Thymus (tissue), 11 donors: Measurements from ENCODE around the gene ABCB6. TPM values are rescaled to one million over a fixed set of nuclear protein-coding genes. Genes with fewer than 3 reads are reported as not detected.
A peak's percentile ranks its signal among the peaks of the same experiment; 100 is the strongest.

ENCODE experiments used
- DNase-seq, 9 donors: peaks; one replicate each; pipeline ENCODE4 v3.0.0-alpha.2; 2013; ENCODE audit warnings: low spot score in 9 of 9, low read depth in 6 of 9, missing footprints in 1 of 9
- H3K27ac ChIP-seq, 2 donors: one replicate each; pipeline ENCODE4 v1.5.1; 2013; ENCODE audit warnings: control low read depth in 1 of 2, low read depth in 1 of 2, low read length in 1 of 2, mild to moderate bottlenecking in 1 of 2, moderate library complexity in 1 of 2
- H3K27me3 ChIP-seq, 2 donors: one replicate each; pipeline ENCODE4 v1.5.1; 2013; ENCODE audit warnings: low read length in 1 of 2; ENCODE audit not compliant: control insufficient read depth in 2 of 2, insufficient read depth in 1 of 2
- H3K36me3 ChIP-seq, 2 donors: one replicate each; pipeline ENCODE4 v1.5.1; 2013; ENCODE audit warnings: low read length in 1 of 2, mild to moderate bottlenecking in 1 of 2, moderate library complexity in 1 of 2; ENCODE audit not compliant: control insufficient read depth in 2 of 2, insufficient read depth in 2 of 2
- H3K4me1 ChIP-seq, 2 donors: one replicate each; pipeline ENCODE4 v1.5.1; 2013; ENCODE audit warnings: low read length in 2 of 2; ENCODE audit not compliant: control insufficient read depth in 2 of 2, insufficient read depth in 2 of 2
- H3K4me3 ChIP-seq, 2 donors: one replicate each; pipeline ENCODE4 v1.5.1; 2013; ENCODE audit warnings: low read length in 2 of 2, control low read depth in 1 of 2, mild to moderate bottlenecking in 1 of 2
- H3K9me3 ChIP-seq, 2 donors: one replicate each; pipeline ENCODE4 v1.5.1; 2013; ENCODE audit warnings: low read length in 1 of 2, mild to moderate bottlenecking in 1 of 2; ENCODE audit not compliant: control insufficient read depth in 2 of 2, insufficient read depth in 1 of 2
- WGBS: extraction: QIAGEN DNeasy Blood & Tissue Kit; methylation state at CpG from one replicate; pipeline ENCODE4 v1.1.7; 2013; 5-methylcytosine and 5-hydroxymethylcytosine counted together
- polyA plus RNA-seq: library from polyadenylated mRNA; stranded (reverse); fragments of 200-250 nt; gene quantifications from one replicate; pipeline ENCODE4 v1.2.3, GENCODE V29; 2013
- total RNA-seq: library from RNA; stranded (reverse); fragments of 120-200 nt; gene quantifications from one replicate; pipeline ENCODE4 v1.2.4, GENCODE V29; 2013
- donor health status: healthy.

Gene ABCB6
- total and polyA plus RNA-seq, 2 donors, result 8.2 to 29.3 TPM

DNA sequence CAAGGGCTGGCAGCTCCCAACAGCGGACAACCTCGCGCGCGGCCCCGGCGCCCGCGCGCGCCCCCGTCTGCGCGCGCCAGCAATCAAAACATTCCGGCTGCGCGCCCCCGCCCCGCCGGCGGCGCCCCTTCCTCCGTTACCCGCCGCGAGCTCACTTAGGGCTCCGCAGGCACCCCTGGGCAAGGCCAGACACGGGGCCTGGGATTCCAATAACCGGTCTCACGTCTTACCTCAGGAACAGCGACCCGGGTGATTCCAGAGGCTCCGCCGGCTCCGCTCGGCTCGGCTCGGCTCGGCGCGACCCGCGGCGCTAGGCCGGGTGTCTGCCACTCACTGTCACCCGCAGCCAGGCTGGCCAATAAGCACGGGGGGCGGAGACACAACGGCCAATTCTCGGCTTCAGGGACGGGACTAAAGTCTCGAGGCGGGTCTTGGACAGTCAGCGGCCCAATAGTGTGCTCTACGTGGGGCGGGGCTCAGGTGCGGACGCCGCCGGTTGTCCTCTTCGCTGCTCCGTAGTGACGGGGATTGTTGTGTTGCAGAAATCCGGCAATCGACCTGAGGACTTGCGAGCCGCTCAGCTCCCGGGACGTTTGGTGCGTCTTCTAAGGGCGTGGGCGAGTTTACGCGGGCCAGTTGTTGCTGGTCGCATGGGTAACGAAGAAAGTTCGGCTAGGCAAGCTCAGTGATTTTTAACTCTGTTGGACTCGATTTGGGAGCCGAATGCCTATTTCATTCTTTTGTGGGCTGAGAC is 10.7 kb upstream of the ABCB6 start, which contains the start of the genes ANKZF1 and ATG9A:
TSS of gene ANKZF1 (plus strand) at position 502 of the 754 bp plus-strand sequence. CDS start 452 bp downstream, outside the sequence.
TSS of gene ATG9A (minus strand) at position 332 of the 754 bp plus-strand sequence. CDS start 1,612 bp downstream, outside the sequence.
- peak within 1 kb of the TSS; percentile 70 to 99 for H3K4me3 ChIP-seq
- peaks cover 16 to 23% of the 10 kb centered on the region in 2 donors for H3K4me1 ChIP-seq
- H3K27ac ChIP-seq, result peak within 1 kb of the TSS; percentile 89 to 99
- H3K27me3 ChIP-seq, result no peaks in the 10 kb centered on the region
- under 1% methylated on average over 80 of the region's 80 CpGs for WGBS
- DNase-seq, result peak; percentile 85 to 99 (median 97)
- peaks cover 55 to 56% of the 10 kb centered on the region in 2 donors for H3K36me3 ChIP-seq
- H3K9me3 ChIP-seq, result no peaks in the 10 kb centered on the region

DNA sequence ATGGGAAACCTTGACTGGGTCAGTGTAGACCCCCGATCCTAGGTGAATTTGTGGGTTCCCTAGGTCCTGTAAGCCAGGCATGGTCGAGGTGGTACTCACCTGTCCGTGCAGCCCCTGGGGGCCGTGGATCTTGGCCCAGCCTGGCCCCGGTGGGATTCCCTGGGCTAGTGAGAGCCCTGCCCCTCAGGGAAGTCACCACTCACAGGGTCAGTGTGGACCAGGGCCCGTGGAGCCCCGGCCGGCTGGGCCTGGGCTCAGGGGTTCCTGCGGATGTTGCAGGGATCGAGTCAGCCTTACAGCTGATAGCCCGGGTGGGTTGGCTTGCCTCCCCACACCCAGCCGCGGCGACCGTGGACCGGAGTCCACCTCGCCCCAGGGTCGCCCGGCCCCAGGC is 10.2 kb upstream of the ABCB6 start:
- Histone ChIP-seq H3K27ac (peak overlapping the region; percentile 60 to 99), H3K36me3 (peaks cover 55 to 56% of the 10 kb centered on the region in 2 donors), H3K9me3 (no peaks in the 10 kb centered on the region), H3K27me3 (no peaks in the 10 kb centered on the region), H3K4me3 (peak overlapping the region; percentile 70 to 99), H3K4me1 (peaks cover 16 to 23% of the 10 kb centered on the region in 2 donors)
- DNase-seq, result no peak
- 3% methylated on average over 19 of the region's 19 CpGs for WGBS

DNA sequence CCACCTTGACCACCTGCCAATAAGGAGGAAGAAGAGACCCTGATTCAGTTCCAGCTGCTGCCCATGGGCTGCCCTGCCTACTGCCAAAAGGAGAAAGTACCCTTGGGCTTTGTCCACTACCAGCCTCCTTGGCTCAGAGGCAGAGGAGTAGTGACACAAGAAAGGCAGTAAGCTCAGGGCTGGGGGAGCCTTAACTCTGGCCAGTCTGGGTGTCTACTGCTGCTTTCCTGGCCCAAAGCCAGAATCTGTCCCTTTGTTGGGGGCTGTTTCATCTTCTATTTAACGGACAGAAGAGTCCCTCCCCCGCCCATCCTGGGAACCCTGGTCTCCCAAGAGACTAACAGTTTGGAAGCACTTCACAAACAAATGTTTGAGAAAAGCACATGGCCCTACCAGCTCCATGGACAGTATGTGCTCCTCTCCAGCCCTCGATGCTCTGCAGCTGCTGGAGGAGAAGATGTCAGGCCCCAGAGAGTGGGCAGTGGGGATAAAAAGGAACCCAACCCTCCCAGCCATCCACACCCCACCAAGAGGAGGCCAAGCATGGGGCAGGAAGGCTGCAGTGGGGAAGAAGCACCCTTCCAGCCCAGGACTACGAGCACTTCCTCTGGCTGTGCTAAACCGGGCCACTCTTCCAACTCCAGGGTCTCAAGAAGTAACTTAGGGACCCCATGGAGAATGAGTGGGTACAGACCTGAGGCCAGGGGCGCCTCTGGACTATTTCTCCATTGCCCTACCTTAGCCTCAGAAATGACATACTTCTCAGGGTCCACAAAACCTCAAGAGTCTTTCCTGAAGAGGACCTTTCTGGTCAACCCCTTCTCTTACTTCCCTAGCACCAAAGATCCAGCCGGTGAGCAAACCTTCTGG is 9.5 kb upstream of the ABCB6 start:
- no peaks in the 10 kb centered on the region for H3K9me3 ChIP-seq
- H3K27me3 ChIP-seq, result no peaks in the 10 kb centered on the region
- DNase-seq, result no peak
- 57% methylated on average over 7 of the region's 7 CpGs for WGBS
- peak overlapping the region; percentile 70 to 99 for H3K4me3 ChIP-seq
- H3K36me3 ChIP-seq, result peaks cover 55 to 56% of the 10 kb centered on the region in 2 donors
- H3K4me1 ChIP-seq, result peaks cover 16 to 23% of the 10 kb centered on the region in 2 donors
- H3K27ac ChIP-seq, result no peak overlapping the region

DNA sequence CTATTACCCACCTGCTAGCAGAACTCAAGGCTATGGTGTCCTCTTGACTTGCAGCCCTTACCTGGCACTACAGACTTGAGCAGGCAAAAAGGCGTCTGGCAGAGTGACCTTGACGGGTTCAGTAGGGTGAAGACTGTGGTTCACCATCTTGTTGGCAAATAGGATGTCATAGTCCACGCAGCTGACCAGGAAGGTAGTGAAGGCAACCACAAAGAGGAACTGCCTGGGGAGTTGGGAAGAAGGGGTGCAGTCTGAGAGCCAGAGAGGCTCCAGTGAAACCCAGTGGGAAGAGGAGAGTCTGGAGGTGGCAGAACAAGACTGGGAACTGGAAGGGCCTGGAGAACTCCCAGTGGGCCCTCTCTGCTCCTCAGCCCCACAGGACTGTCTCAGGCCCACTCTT is 6.6 kb upstream of the ABCB6 start:
- Histone ChIP-seq H3K36me3 (peaks cover 62 to 73% of the 10 kb centered on the region in 2 donors), H3K27ac (no peak overlapping the region), H3K27me3 (no peaks in the 10 kb centered on the region), H3K4me3 (no peak overlapping the region), H3K4me1 (peaks cover 11 to 17% of the 10 kb centered on the region in 2 donors), H3K9me3 (no peaks in the 10 kb centered on the region)
- no peak for DNase-seq
- 80% methylated on average over 3 of the region's 3 CpGs for WGBS

DNA sequence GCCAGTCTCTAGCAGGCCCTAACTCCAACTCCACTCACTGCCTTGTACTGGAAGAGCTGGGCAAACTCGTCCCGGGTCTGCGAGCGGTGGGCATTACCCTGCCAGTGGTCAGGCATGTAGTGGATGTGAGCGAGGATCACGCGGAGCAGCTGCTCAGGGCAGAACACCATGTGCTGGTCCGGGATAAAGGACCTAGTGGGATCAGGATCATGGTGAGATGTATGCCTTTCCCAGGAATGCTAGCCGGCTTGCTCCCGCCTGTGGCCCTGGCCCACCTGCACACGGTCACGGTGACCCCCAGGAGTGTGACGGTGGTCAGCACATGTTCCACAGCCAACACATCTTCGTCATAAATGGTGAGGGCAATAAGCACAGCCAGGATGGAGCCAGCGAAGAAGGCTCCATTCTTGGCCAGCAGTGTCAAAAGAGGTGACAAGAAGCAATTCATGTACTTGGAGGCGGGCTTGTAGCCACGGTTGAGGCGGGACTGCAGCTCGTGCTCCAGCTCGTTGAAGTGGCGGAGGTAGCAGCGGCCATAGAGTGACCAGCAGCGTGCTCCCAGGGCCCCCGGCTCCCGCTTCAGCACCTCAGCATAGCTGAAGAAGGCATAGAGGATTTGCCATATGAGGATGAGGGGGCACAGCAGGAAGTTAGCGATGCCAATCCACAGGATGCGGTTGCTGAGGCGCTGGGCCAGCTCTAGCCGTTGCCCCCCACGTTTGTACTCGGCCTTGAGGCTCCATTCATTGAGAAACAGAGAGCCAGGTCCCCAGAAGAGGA is 5.3 kb upstream of the ABCB6 start:
- Histone ChIP-seq H3K4me3 (no peak overlapping the region), H3K27ac (no peak overlapping the region), H3K4me1 (peaks cover 13 to 20% of the 10 kb centered on the region in 2 donors), H3K36me3 (peaks cover 73 to 77% of the 10 kb centered on the region in 2 donors), H3K9me3 (no peaks in the 10 kb centered on the region), H3K27me3 (no peaks in the 10 kb centered on the region)
- DNase-seq, result no peak
- 98% methylated on average over 31 of the region's 31 CpGs for WGBS

DNA sequence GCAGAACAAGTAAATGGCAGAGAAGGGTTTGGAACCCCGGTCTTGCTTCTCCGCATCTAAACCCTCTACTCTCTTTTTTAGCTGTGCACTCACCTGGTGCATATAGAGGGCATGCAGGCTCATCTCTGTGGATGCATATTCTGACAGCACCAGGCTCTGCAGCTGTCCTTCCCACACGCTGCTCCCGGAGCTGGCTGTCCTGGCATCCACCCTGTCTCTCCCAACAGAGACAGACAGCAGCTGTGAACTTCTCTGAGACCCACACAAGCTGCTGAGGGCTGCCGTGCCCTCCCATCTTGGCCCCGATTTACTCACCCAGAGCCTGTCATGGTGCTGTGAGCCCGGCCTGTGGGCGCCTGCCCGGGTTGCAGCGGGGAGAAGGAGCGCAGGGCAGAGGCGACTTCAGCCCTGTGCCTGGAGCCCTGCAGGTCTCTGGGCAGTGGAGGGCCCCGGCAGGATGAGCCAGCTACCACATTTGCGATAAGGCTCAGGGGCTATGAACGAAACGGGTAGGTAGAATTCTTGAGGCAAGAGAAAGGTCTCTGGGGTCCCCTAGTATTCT is 3.3 kb upstream of the ABCB6 start:
- peaks cover 0 to 3% of the 10 kb centered on the region in 2 donors for H3K9me3 ChIP-seq
- peaks cover 18 to 23% of the 10 kb centered on the region in 2 donors for H3K4me1 ChIP-seq
- peaks cover 69% of the 10 kb centered on the region in 2 donors for H3K36me3 ChIP-seq
- 98% methylated on average over 16 of the region's 16 CpGs for WGBS
- no peak overlapping the region for H3K4me3 ChIP-seq
- peaks cover 0 to 10% of the 10 kb centered on the region in 2 donors for H3K27me3 ChIP-seq
- H3K27ac ChIP-seq, result no peak overlapping the region
- no peak for DNase-seq

DNA sequence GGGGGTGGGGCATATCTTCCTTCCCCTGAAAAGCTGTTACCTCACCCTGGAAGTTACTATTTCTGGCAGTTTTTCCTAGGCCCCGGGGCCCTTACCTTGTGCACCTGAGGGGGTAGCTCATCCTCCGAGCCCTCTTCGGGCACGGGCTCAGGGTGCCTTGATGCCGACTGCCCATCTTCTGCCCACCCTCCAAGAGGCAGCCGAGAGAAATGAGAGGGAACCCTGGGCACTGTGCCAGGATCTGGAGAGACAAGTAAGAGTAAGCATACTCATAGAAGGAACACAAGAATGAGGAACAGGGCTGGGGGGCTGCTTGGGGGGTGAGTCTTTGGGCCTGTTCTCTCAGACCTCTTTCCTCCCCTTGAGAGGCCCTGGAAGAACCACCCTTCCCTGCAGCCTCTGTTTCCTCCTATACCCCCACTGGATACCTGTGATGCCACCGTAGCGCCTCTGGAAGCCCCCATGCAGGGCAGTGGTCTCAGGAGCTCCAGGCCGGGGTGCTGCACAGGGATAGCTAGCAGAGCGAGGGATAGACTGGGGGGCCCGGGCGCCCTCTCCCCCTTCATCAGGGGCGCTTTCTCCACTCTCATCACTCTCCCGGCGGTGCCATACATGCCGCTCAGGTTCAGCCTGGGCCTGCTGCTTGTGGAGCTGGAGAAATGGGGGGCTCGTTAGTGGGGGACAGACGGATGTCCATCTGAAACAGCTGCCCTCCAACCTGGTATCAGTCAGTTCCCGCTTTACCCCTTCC is 2.1 kb upstream of the ABCB6 start:
- peaks cover 18 to 23% of the 10 kb centered on the region in 2 donors for H3K4me1 ChIP-seq
- 98% methylated on average over 19 of the region's 19 CpGs for WGBS
- DNase-seq, result no peak

More for the DNA sequence above, 2.1 kb upstream of the ABCB6 start:
- H3K4me3 ChIP-seq, result no peak overlapping the region
- no peak overlapping the region for H3K27ac ChIP-seq
- peaks cover 0 to 3% of the 10 kb centered on the region in 2 donors for H3K9me3 ChIP-seq
- peaks cover 0 to 12% of the 10 kb centered on the region in 2 donors for H3K27me3 ChIP-seq
- peaks cover 61 to 62% of the 10 kb centered on the region in 2 donors for H3K36me3 ChIP-seq
